ENCODE data around the gene YIPF3. TPM values are rescaled to one million over a fixed set of nuclear protein-coding genes. Genes with fewer than 3 reads are reported as not detected.

YIPF3 gene
- total RNA-seq, 1 donor from 2014 or later = 84.6 TPM

DNA sequence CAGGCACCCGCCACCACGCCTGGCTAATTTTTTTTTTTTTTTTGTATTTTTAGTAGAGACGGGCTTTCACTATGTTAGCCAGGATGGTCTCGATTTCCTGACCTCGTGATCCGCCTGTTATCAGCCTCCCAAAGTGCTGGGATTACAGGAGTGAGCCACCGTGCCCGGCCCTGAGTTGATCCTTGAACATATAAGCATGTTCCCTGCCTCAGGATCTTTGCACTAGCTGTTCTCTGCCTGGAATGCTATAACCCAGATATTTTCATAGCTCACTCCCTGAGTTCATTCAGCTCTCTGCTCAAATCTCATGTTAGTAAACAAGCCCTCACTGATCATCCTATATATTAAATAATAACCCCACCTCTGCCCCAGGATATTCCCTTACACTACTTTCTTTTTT, 52.4 kb downstream of the YIPF3 start:
- no peak for DNase-seq (ENCODE audit: low spot score)

- no peak for DNase-seq (ENCODE audit: low spot score)
Observed at GRCh38 chr6:43461936-43462335, 54.8 kb downstream of the YIPF3 start.

Other genes with a start within 250 kb of the YIPF3 start
- gene SLC22A7, start 218.7 kb downstream of the YIPF3 start, total RNA-seq = not detected
- gene CRIP3, start 208.1 kb downstream of the YIPF3 start, total RNA-seq = 1.5 TPM
- gene ZNF318, start 147.3 kb downstream of the YIPF3 start, total RNA-seq = 14.7 TPM
- gene ABCC10, start 89.4 kb downstream of the YIPF3 start, total RNA-seq = 52.7 TPM
- gene DLK2, start 61.4 kb downstream of the YIPF3 start, total RNA-seq = 3.2 TPM
- 36.5 TPM for gene TJAP1, start 39.4 kb downstream of the YIPF3 start, total RNA-seq
- 0.57 TPM for gene LRRC73, start 6.6 kb downstream of the YIPF3 start, total RNA-seq
- gene POLR1C, start 163 bp upstream of the YIPF3 start, total RNA-seq = 60.4 TPM
- 47.9 TPM for gene XPO5, start 59.1 kb upstream of the YIPF3 start, total RNA-seq
- 10.8 TPM for gene POLH, start 59.3 kb upstream of the YIPF3 start, total RNA-seq
- gene GTPBP2, start 112.3 kb upstream of the YIPF3 start, total RNA-seq = 74.1 TPM
- 27.2 TPM for gene MAD2L1BP, start 118.9 kb upstream of the YIPF3 start, total RNA-seq
- gene RSPH9, start 128.1 kb upstream of the YIPF3 start, total RNA-seq = 0.68 TPM
- 41.8 TPM for gene MRPS18A, start 170.9 kb upstream of the YIPF3 start, total RNA-seq

Data from ureter (tissue), 1 donor.